ENCODE results near the gene ESPL1. TPM values are rescaled to one million over a fixed set of nuclear protein-coding genes. Genes with fewer than 3 reads are reported as not detected.

Gene ESPL1
- polyA plus RNA-seq, 2 of the 4 experiments (the other 2 are of a cell fraction), result 10.0 to 16.5 TPM

DNA sequence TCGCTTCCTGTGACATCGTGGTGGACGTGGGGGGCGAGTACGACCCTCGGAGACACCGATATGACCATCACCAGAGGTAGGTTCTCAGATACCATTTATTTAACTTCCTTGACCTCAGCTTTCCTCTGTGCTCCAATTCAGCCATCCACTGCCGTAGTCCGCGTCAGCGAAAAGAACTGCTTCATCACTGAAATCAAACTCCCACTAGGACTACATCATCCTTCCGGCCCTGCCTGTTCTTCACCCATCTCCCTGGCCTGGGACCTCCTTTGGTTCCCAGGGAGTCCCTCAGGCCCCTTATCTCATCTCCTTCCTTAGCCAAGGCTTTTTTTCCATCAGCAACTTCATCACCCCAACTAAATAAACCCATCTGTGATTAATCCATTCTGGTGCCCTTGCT, 32.1 kb downstream of the ESPL1 start:
- peak in 1 of 2 experiments; percentile 21; a peak in 3 of 6 replicates for ATAC-seq
- peak overlapping the region; percentile 90 for H3K4me3 ChIP-seq
- H3K4me1 ChIP-seq, result peaks cover 48% of the 10 kb centered on the region
- H3K9me3 ChIP-seq, result no peaks in the 10 kb centered on the region
- FAIRE-seq, result no peak
- H3K4me2 ChIP-seq, result peak overlapping the region; percentile 98
- H3K27ac ChIP-seq, result peak overlapping the region; percentile 85 to 92
- ChIA-PET POLR2A (interaction anchor here (1.0 to 1.9 kb wide), 5 partner anchors 8 to 221 kb away, joined by 3 to 18 read pairs (median 6); partner anchors contain the start of genes AAAS, CSAD, SPRYD3 and TARBP2), CTCF (interaction anchor here (0.5 to 28.2 kb wide), 6 partner anchors 12 to 89 kb away, joined by 3 to 1046 read pairs (median 44); partner anchors contain the start of genes AAAS and ITGB7)
- peak in 1 of 2 experiments; percentile 35 for DNase-seq (ENCODE audit: low read depth in 1 of 2, low spot score in 1 of 2)
- TF ChIP-seq MAFK (IDR thresholded peaks at IDR 0.05; ENCODE audit: partially characterized antibody) (peak; percentile 19), FOXS1 (CRISPR knock-in tag; IDR thresholded peaks at IDR 0.05) (no peak)
- 0% methylated on average over 12 of the region's 12 CpGs for WGBS (ENCODE audit: missing lambda C conversion rate)

- CTCF ChIA-PET, result interaction anchor here (0.6 to 28.2 kb wide), 6 partner anchors 8 to 204 kb away, joined by 3 to 1046 read pairs (median 4); partner anchors contain the start of genes AAAS, ITGB7 and PFDN5
- FAIRE-seq, result no peak
- H3K4me3 ChIP-seq, result no peak overlapping the region
- no peak overlapping the region for H3K4me2 ChIP-seq
- H3K4me1 ChIP-seq, result peaks cover 35% of the 10 kb centered on the region
- DNase-seq (ENCODE audit: low read depth in 1 of 2, low spot score in 1 of 2), result no peak
- no peak for TF ChIP-seq HMGXB4 (CRISPR knock-in tag; IDR thresholded peaks at IDR 0.05; ENCODE audit: borderline replicate concordance)
- no peak for TF ChIP-seq SMC3 (IDR thresholded peaks at IDR 0.05)
- no peak for TF ChIP-seq CEBPB (IDR thresholded peaks at IDR 0.05)
- no peak for TF ChIP-seq EP300 (IDR thresholded peaks at IDR 0.05)
- TF ChIP-seq KDM1A (IDR thresholded peaks at IDR 0.05; ENCODE audit: low read depth), result no peak
- TF ChIP-seq MYC (IDR thresholded peaks at IDR 0.05; ENCODE audit: borderline replicate concordance, low read length), result no peak
- TF ChIP-seq RNF2 (IDR thresholded peaks at IDR 0.05; ENCODE audit: borderline replicate concordance, low read depth), result no peak
- H3K27ac ChIP-seq, result no peak overlapping the region
- POLR2A ChIA-PET, result no interaction called here
- ATAC-seq, result no peak
- 82% methylated on average over 5 of the region's 5 CpGs for WGBS (ENCODE audit: missing lambda C conversion rate)
- no peaks in the 10 kb centered on the region for H3K9me3 ChIP-seq
These were observed 34.8 kb downstream of the ESPL1 start for GRCh38 chr12:53302903-53303302.

DNA sequence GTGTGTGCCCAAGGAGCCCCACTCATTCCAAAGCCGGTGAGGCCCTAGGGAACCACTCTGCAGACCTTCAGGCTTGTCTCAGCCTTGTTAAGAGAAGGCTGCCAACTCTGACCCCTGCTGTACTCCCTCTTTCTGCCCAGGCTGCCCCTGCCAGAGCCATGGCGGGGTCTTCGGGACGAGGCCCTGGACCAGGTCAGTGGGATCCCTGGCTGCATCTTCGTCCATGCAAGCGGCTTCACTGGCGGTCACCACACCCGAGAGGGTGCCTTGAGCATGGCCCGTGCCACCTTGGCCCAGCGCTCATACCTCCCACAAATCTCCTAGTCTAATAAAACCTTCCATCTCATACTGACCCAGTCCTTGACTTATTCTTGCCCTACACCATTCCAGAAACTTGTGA, 38.7 kb downstream of the ESPL1 start:
- POLR2A ChIA-PET, result no interaction called here
- no peak for FAIRE-seq
- DNase-seq (ENCODE audit: low read depth in 1 of 2, low spot score in 1 of 2), result no peak
- no peak overlapping the region for H3K4me2 ChIP-seq
- no peak for ATAC-seq
- H3K4me3 ChIP-seq, result no peak overlapping the region
- no peak for TF ChIP-seq BCL3 (IDR thresholded peaks at IDR 0.05)
- no peak for TF ChIP-seq NR3C1 (IDR thresholded peaks at IDR 0.05)
- TF ChIP-seq, protein P1, sequence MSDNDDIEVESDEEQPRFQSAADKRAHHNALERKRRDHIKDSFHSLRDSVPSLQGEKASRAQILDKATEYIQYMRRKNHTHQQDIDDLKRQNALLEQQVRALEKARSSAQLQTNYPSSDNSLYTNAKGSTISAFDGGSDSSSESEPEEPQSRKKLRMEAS (IDR thresholded peaks at IDR 0.05), result no peak
- CTCF ChIA-PET, result interaction anchor here (3.0 to 6.3 kb wide), 2 partner anchors 15 to 18 kb away, joined by 8 to 41 read pairs; partner anchors contain the start of gene AAAS
- H3K4me1 ChIP-seq, result peaks cover 12% of the 10 kb centered on the region; the same call in 1 of the 3 replicates
- no peak overlapping the region for H3K27ac ChIP-seq
- H3K9me3 ChIP-seq, result no peaks in the 10 kb centered on the region
- WGBS (ENCODE audit: missing lambda C conversion rate), result 97% methylated on average over 10 of the region's 10 CpGs

GRCh38 chr12:53308276-53308675, 40.2 kb downstream of the ESPL1 start:
- no peak for DNase-seq (ENCODE audit: low read depth in 1 of 2, low spot score in 1 of 2)
- ChIA-PET POLR2A (interaction anchor here (1.4 to 2.6 kb wide), 2 partner anchors 9 to 13 kb away, joined by 4 to 12 read pairs; partner anchors contain the start of genes AAAS and MYG1), CTCF (interaction anchor here (0.6 to 5.9 kb wide), 8 partner anchors 12 to 97 kb away, joined by 3 to 54 read pairs (median 3); partner anchors contain the start of gene AAAS)
- Histone ChIP-seq H3K27ac (no peak overlapping the region), H3K4me2 (no peak overlapping the region), H3K9me3 (no peaks in the 10 kb centered on the region), H3K4me3 (no peak overlapping the region), H3K4me1 (0 out of 3 replicates have a peak, but pooled peaks cover 2% of the 10 kb centered on the region)
- 59% methylated on average over 4 of the region's 4 CpGs for WGBS (ENCODE audit: missing lambda C conversion rate)
- FAIRE-seq, result no peak
- peak in 1 of 2 experiments; percentile 11; a peak in 2 of 6 replicates for ATAC-seq
- TF ChIP-seq CTCF (IDR thresholded peaks at IDR 0.05), result no peak
- no peak for TF ChIP-seq KDM1A (IDR thresholded peaks at IDR 0.05; ENCODE audit: low read depth)
- TF ChIP-seq, protein P2, sequence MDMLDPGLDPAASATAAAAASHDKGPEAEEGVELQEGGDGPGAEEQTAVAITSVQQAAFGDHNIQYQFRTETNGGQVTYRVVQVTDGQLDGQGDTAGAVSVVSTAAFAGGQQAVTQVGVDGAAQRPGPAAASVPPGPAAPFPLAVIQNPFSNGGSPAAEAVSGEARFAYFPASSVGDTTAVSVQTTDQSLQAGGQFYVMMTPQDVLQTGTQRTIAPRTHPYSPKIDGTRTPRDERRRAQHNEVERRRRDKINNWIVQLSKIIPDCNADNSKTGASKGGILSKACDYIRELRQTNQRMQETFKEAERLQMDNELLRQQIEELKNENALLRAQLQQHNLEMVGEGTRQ (IDR thresholded peaks at IDR 0.05), result no peak
- TF ChIP-seq ZFP36 (IDR thresholded peaks at IDR 0.05; ENCODE audit: borderline replicate concordance, partially characterized antibody), result no peak
- TF ChIP-seq HMGXB4 (CRISPR knock-in tag; IDR thresholded peaks at IDR 0.05; ENCODE audit: borderline replicate concordance), result no peak
- no peak for TF ChIP-seq FOSL2 (IDR thresholded peaks at IDR 0.05)
- no peak for TF ChIP-seq FOSL2 (CRISPR knock-in tag; IDR thresholded peaks at IDR 0.05)
- TF ChIP-seq ZNF302 (CRISPR knock-in tag; IDR thresholded peaks at IDR 0.05), result no peak
- no peak for TF ChIP-seq ESRRA (IDR thresholded peaks at IDR 0.05; ENCODE audit: borderline replicate concordance, low read length)
- TF ChIP-seq ATOH8 (CRISPR knock-in tag; IDR thresholded peaks at IDR 0.05; ENCODE audit: low read depth), result no peak
